ENCODE data around the gene DTD2. TPM values are rescaled to one million over a fixed set of nuclear protein-coding genes. Genes with fewer than 3 reads are reported as not detected.

Gene DTD2
- total and polyA plus RNA-seq, 2 of the 8 experiments (the other 6 are each of a cell fraction or from before 2014, with no cell fraction given): 12.0 to 19.5 TPM

GRCh38 chr14:31421200-31421599 lies 36.1 kb downstream of the DTD2 start:
- Histone ChIP-seq H3K4me2 (ENCODE audit: insufficient read depth in 1 of 2, low read depth in 2 of 2, low read length in 2 of 2) (peak overlapping the region in 1 of 2 experiments; percentile 58; a peak in 1 of 4 replicates), H4K5ac (ENCODE audit: insufficient read length, low read depth, low read length) (no peak overlapping the region), H3K36me3 (ENCODE audit: control insufficient read depth in 2 of 4, insufficient read depth in 4 of 4, low read length in 3 of 4) (no peaks in the 10 kb centered on the region), H2AK5ac (ENCODE audit: low read depth, low read length) (no peak overlapping the region), H3K18ac (ENCODE audit: extremely low read depth, low read length) (no peak overlapping the region), H3K27ac (ENCODE audit: low read depth, low read length) (no peak overlapping the region), H4K20me1 (replicated peaks in 1 of 2; ENCODE audit: control insufficient read depth in 1 of 2, insufficient read depth in 2 of 2, low read length in 2 of 2) (no peaks in the 10 kb centered on the region), H4K91ac (replicated peaks; ENCODE audit: insufficient read length, low read length) (no peak overlapping the region), H2BK12ac (ENCODE audit: low read depth, low read length) (no peak overlapping the region), H2AFZ (ENCODE audit: low read length) (no peak overlapping the region), H3K79me1 (ENCODE audit: low read depth, low read length) (no peaks in the 10 kb centered on the region), H3K56ac (replicated peaks; ENCODE audit: insufficient read length, low read depth, low read length) (no peak overlapping the region), H3K14ac (ENCODE audit: insufficient read length) (no peak overlapping the region), H3K79me2 (ENCODE audit: control insufficient read depth in 1 of 2, insufficient read depth in 2 of 2, low read length in 2 of 2) (peaks cover 0 to 18% of the 10 kb centered on the region in 2 experiments; a peak in 2 of 4 replicates), H2BK15ac (ENCODE audit: low read length) (no peak overlapping the region), H2BK5ac (ENCODE audit: low read depth, low read length) (no peak overlapping the region), H2BK120ac (replicated peaks; ENCODE audit: low read depth, low read length) (no peak overlapping the region), H3K4ac (replicated peaks; ENCODE audit: insufficient read length, low read depth, low read length) (no peak overlapping the region), H3K4me1 (replicated peaks in 1 of 4; ENCODE audit: control insufficient read depth in 3 of 4, insufficient read depth in 4 of 4, low read length in 3 of 4) (no peaks in the 10 kb centered on the region), H4K8ac (ENCODE audit: extremely low read depth, insufficient read depth, low read length) (no peak overlapping the region), H3K23me2 (ENCODE audit: low read depth, low read length) (no peaks in the 10 kb centered on the region; the same call in 1 of the 2 replicates), H3K4me3 (ENCODE audit: extremely low read depth in 1 of 4, insufficient read depth in 2 of 4, low read depth in 3 of 4, low read length in 4 of 4) (no peak overlapping the region; a peak in 1 of 8 replicates), H3K9ac (replicated peaks in 1 of 4; ENCODE audit: extremely low read depth in 1 of 4, low read depth in 3 of 4, low read length in 3 of 4) (no peak overlapping the region), H3K23ac (ENCODE audit: insufficient read length) (no peak overlapping the region), H3K9me3 (ENCODE audit: insufficient read depth in 2 of 2, low read depth in 1 of 2, low read length in 1 of 2) (no peaks in the 10 kb centered on the region), H2BK20ac (ENCODE audit: low read length) (no peak overlapping the region), H3K27me3 (replicated peaks in 1 of 4; ENCODE audit: control insufficient read depth in 3 of 4, extremely low read depth in 1 of 4, insufficient read depth in 3 of 4, low read length in 3 of 4) (no peaks in the 10 kb centered on the region)
- POLR2A ChIA-PET (ENCODE audit: partially characterized antibody): interaction anchor here (1.4 kb wide), 1 partner anchor 36 kb away, joined by 4 read pairs; the partner anchor contains the start of gene DTD2
- no peak for TF ChIP-seq POLR2A (IDR thresholded peaks at IDR 0.05; ENCODE audit: control extremely low read depth in 1 of 2, low read depth in 2 of 2, low read length in 2 of 2)
- no peak for TF ChIP-seq MAFK (IDR thresholded peaks at IDR 0.05; ENCODE audit: low read depth, low read length)
- TF ChIP-seq, protein P1, sequence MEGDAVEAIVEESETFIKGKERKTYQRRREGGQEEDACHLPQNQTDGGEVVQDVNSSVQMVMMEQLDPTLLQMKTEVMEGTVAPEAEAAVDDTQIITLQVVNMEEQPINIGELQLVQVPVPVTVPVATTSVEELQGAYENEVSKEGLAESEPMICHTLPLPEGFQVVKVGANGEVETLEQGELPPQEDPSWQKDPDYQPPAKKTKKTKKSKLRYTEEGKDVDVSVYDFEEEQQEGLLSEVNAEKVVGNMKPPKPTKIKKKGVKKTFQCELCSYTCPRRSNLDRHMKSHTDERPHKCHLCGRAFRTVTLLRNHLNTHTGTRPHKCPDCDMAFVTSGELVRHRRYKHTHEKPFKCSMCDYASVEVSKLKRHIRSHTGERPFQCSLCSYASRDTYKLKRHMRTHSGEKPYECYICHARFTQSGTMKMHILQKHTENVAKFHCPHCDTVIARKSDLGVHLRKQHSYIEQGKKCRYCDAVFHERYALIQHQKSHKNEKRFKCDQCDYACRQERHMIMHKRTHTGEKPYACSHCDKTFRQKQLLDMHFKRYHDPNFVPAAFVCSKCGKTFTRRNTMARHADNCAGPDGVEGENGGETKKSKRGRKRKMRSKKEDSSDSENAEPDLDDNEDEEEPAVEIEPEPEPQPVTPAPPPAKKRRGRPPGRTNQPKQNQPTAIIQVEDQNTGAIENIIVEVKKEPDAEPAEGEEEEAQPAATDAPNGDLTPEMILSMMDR (IDR thresholded peaks at IDR 0.05; ENCODE audit: control extremely low read depth in 1 of 3, insufficient read depth in 1 of 3, low read depth in 1 of 3, low read length in 3 of 3): no peak
- TF ChIP-seq GABPA (IDR thresholded peaks at IDR 0.05; ENCODE audit: borderline replicate concordance, insufficient read depth, low read length): no peak
- TF ChIP-seq, protein P2, sequence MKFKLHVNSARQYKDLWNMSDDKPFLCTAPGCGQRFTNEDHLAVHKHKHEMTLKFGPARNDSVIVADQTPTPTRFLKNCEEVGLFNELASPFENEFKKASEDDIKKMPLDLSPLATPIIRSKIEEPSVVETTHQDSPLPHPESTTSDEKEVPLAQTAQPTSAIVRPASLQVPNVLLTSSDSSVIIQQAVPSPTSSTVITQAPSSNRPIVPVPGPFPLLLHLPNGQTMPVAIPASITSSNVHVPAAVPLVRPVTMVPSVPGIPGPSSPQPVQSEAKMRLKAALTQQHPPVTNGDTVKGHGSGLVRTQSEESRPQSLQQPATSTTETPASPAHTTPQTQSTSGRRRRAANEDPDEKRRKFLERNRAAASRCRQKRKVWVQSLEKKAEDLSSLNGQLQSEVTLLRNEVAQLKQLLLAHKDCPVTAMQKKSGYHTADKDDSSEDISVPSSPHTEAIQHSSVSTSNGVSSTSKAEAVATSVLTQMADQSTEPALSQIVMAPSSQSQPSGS (IDR thresholded peaks at IDR 0.05; ENCODE audit: low read length): no peak
- no peak for TF ChIP-seq TCF12 (IDR thresholded peaks at IDR 0.05; ENCODE audit: low read depth, low read length)
- TF ChIP-seq SIN3A (conservative IDR thresholded peaks at IDR 0.05 in 1 of 2, IDR thresholded peaks at IDR 0.05 in 1 of 2; ENCODE audit: low read depth in 1 of 2, low read length in 2 of 2): no peak
- DNase-seq (ENCODE audit: low read depth in 1 of 2, low spot score in 2 of 2): no peak
- no peak for FAIRE-seq
- CTCF ChIA-PET (ENCODE audit: partially characterized antibody): interaction anchor here (3.1 kb wide), 1 partner anchor 28 kb away, joined by 14 read pairs; no protein-coding TSS in a partner anchor
- 89% methylated on average over 5 of the region's 5 CpGs; no CpG with 5 or more reads in 1 of the 2 experiments for WGBS, 2 experiments (ENCODE audit: extremely low coverage in 1 of 2, insufficient coverage in 1 of 2, insufficient read length in 1 of 2, insufficient replicate concordance in 2 of 2, low coverage in 1 of 2, low lambda C conversion rate in 2 of 2, missing lambda C conversion rate in 1 of 2)
